Urinary bladder (tissue), 4 donors: ENCODE data around the gene DMRTB1. TPM values are rescaled to one million over a fixed set of nuclear protein-coding genes. Genes with fewer than 3 reads are reported as not detected.

Experiments used
- DNase-seq: peaks from one replicate; pipeline ENCODE4 v3.0.0-alpha.2; 2015; ENCODE audit errors: extremely low spot score
- H3K27ac ChIP-seq: one replicate; pipeline ENCODE4 v1.5.1; 2013; ENCODE audit warnings: low read depth, mild to moderate bottlenecking, moderate library complexity
- H3K36me3 ChIP-seq: one replicate; pipeline ENCODE4 v1.6.1; 2013; ENCODE audit warnings: mild to moderate bottlenecking, moderate library complexity; ENCODE audit not compliant: insufficient read depth
- H3K4me1 ChIP-seq: one replicate; pipeline ENCODE4 v1.6.1; 2013; ENCODE audit warnings: mild to moderate bottlenecking, moderate library complexity; ENCODE audit not compliant: insufficient read depth
- H3K4me3 ChIP-seq: one replicate; pipeline ENCODE4 v1.5.1; 2013; ENCODE audit warnings: low read depth, low read length
- WGBS: extraction: QIAGEN DNeasy Blood & Tissue Kit; methylation state at CpG from one replicate; pipeline ENCODE4 v1.1.7; 2013; 5-methylcytosine and 5-hydroxymethylcytosine counted together
- polyA plus RNA-seq: library from polyadenylated mRNA; stranded (reverse); fragments of 200-250 nt; gene quantifications from one replicate; pipeline ENCODE4 v1.2.3, GENCODE V29; 2013
- total RNA-seq: library from RNA; depleted of rRNA; stranded (reverse); fragments of >200 nt; gene quantifications from one replicate; pipeline ENCODE4 v1.2.3, GENCODE V29; 2014
- donor health status: healthy with polysubstance abuse.
- donor health status: healthy.

The DMRTB1 gene
- total and polyA plus RNA-seq, 2 donors, result not detected

GRCh38 chr1:53446051-53446450 lies 13.1 kb upstream of the DMRTB1 start:
- Histone ChIP-seq H3K27ac (no peak overlapping the region), H3K36me3 (no peaks in the 10 kb centered on the region), H3K4me3 (no peak overlapping the region), H3K4me1 (no peaks in the 10 kb centered on the region)
- WGBS, result 64% methylated on average over 2 of the region's 2 CpGs
- no peak for DNase-seq

- H3K36me3 ChIP-seq, result no peaks in the 10 kb centered on the region
- H3K27ac ChIP-seq, result no peak overlapping the region
- WGBS, result 90% methylated on average over 4 of the region's 4 CpGs
- DNase-seq, result no peak
- H3K4me1 ChIP-seq, result no peaks in the 10 kb centered on the region
- H3K4me3 ChIP-seq, result no peak overlapping the region
Measured at GRCh38 chr1:53447413-53447812, 11.8 kb upstream of the DMRTB1 start.

- no peak for DNase-seq
- no peak overlapping the region for H3K27ac ChIP-seq
- no peak overlapping the region for H3K4me3 ChIP-seq
- H3K4me1 ChIP-seq, result no peaks in the 10 kb centered on the region
- H3K36me3 ChIP-seq, result no peaks in the 10 kb centered on the region
- WGBS, result 80% methylated on average over 2 of the region's 2 CpGs
Measured at GRCh38 chr1:53448241-53448841, 10.9 kb upstream of the DMRTB1 start.

GRCh38 chr1:53449021-53449420 lies 10.2 kb upstream of the DMRTB1 start:
- Histone ChIP-seq H3K4me3 (no peak overlapping the region), H3K27ac (no peak overlapping the region), H3K36me3 (no peaks in the 10 kb centered on the region), H3K4me1 (no peaks in the 10 kb centered on the region)
- no peak for DNase-seq
- 32% methylated on average over 3 of the region's 3 CpGs for WGBS

GRCh38 chr1:53449693-53450092 lies 9.5 kb upstream of the DMRTB1 start:
- Histone ChIP-seq H3K36me3 (no peaks in the 10 kb centered on the region), H3K4me3 (no peak overlapping the region), H3K4me1 (no peaks in the 10 kb centered on the region), H3K27ac (no peak overlapping the region)
- WGBS, result 43% methylated on average over 8 of the region's 8 CpGs
- DNase-seq, result no peak

- 26% methylated on average over 2 of the region's 2 CpGs for WGBS
- no peak overlapping the region for H3K27ac ChIP-seq
- no peaks in the 10 kb centered on the region for H3K4me1 ChIP-seq
- DNase-seq, result no peak
- H3K36me3 ChIP-seq, result no peaks in the 10 kb centered on the region
- no peak overlapping the region for H3K4me3 ChIP-seq
Measured at GRCh38 chr1:53450225-53450624, 9.0 kb upstream of the DMRTB1 start.

GRCh38 chr1:53454019-53454418 lies 5.2 kb upstream of the DMRTB1 start:
- WGBS, result 89% methylated on average over 3 of the region's 3 CpGs
- H3K4me3 ChIP-seq, result no peak overlapping the region
- H3K36me3 ChIP-seq, result no peaks in the 10 kb centered on the region
- H3K4me1 ChIP-seq, result no peaks in the 10 kb centered on the region
- no peak overlapping the region for H3K27ac ChIP-seq
- no peak for DNase-seq

- H3K36me3 ChIP-seq, result no peaks in the 10 kb centered on the region
- no peak overlapping the region for H3K27ac ChIP-seq
- H3K4me1 ChIP-seq, result no peaks in the 10 kb centered on the region
- no peak for DNase-seq
- WGBS, result 69% methylated on average over 6 of the region's 6 CpGs
- H3K4me3 ChIP-seq, result no peak overlapping the region
Measured at GRCh38 chr1:53455364-53455991, 3.7 kb upstream of the DMRTB1 start.

GRCh38 chr1:53458634-53459033 lies 565 bp upstream of the DMRTB1 start:
- H3K4me3 ChIP-seq, result no peak overlapping the region
- 77% methylated on average over 3 of the region's 3 CpGs for WGBS
- no peak for DNase-seq
- no peaks in the 10 kb centered on the region for H3K36me3 ChIP-seq
- H3K4me1 ChIP-seq, result no peaks in the 10 kb centered on the region
- no peak overlapping the region for H3K27ac ChIP-seq

- Histone ChIP-seq H3K4me3 (no peak overlapping the region), H3K36me3 (no peaks in the 10 kb centered on the region), H3K27ac (no peak overlapping the region), H3K4me1 (no peaks in the 10 kb centered on the region)
- WGBS, result 95% methylated on average over 25 of the region's 25 CpGs
- DNase-seq, result no peak
Measured at GRCh38 chr1:53460211-53460634, 1.0 kb downstream of the DMRTB1 start.

- Histone ChIP-seq H3K36me3 (no peaks in the 10 kb centered on the region), H3K4me3 (no peak overlapping the region), H3K4me1 (no peaks in the 10 kb centered on the region), H3K27ac (no peak overlapping the region)
- DNase-seq, result no peak
- 87% methylated on average over 29 of the region's 29 CpGs for WGBS
Measured at GRCh38 chr1:53460666-53461322, 1.6 kb downstream of the DMRTB1 start.

- WGBS, result 90% methylated on average over 25 of the region's 25 CpGs
- Histone ChIP-seq H3K36me3 (no peaks in the 10 kb centered on the region), H3K4me3 (no peak overlapping the region), H3K27ac (no peak overlapping the region), H3K4me1 (no peaks in the 10 kb centered on the region)
- DNase-seq, result no peak
Measured at GRCh38 chr1:53461323-53462044, 2.3 kb downstream of the DMRTB1 start.

- Histone ChIP-seq H3K4me3 (no peak overlapping the region), H3K36me3 (no peaks in the 10 kb centered on the region), H3K4me1 (no peaks in the 10 kb centered on the region), H3K27ac (no peak overlapping the region)
- no peak for DNase-seq
- WGBS, result 79% methylated on average over 6 of the region's 6 CpGs
Measured at GRCh38 chr1:53462193-53462592, 3.0 kb downstream of the DMRTB1 start.
